AG08395 (cell line): Measurements from ENCODE around the gene SELENOP.

Source experiments
- DNase-seq: peaks from one replicate; pipeline ENCODE4 v3.0.0; 2012; ENCODE audit warnings: mixed read lengths, low spot score

The SELENOP gene

GRCh38 chr5:42798284-42799240 lies 13.1 kb downstream of the SELENOP start:
- no peak for DNase-seq

- no peak for DNase-seq
Observed at GRCh38 chr5:42791151-42791550, 20.5 kb downstream of the SELENOP start.

GRCh38 chr5:42787845-42788244 lies 23.8 kb downstream of the SELENOP start:
- DNase-seq = no peak

GRCh38 chr5:42787073-42787472 lies 24.6 kb downstream of the SELENOP start:
- DNase-seq = no peak

- no peak for DNase-seq
Observed at GRCh38 chr5:42785756-42786155, 25.9 kb downstream of the SELENOP start.

- no peak for DNase-seq
Observed at GRCh38 chr5:42784132-42784531, 27.6 kb downstream of the SELENOP start.

- no peak for DNase-seq
Observed at GRCh38 chr5:42781584-42781983, 30.1 kb downstream of the SELENOP start.

- DNase-seq = no peak
Observed at GRCh38 chr5:42779083-42779482, 32.6 kb downstream of the SELENOP start.

GRCh38 chr5:42772265-42772993 lies 39.3 kb downstream of the SELENOP start:
- no peak for DNase-seq

- DNase-seq = no peak
Observed at GRCh38 chr5:42770003-42770402, 41.7 kb downstream of the SELENOP start.

GRCh38 chr5:42768106-42768504 lies 43.6 kb downstream of the SELENOP start:
- no peak for DNase-seq

GRCh38 chr5:42767491-42768105 lies 44.1 kb downstream of the SELENOP start:
- DNase-seq = peak; percentile 52

- DNase-seq = no peak
Observed at GRCh38 chr5:42761791-42762190, 49.9 kb downstream of the SELENOP start.

GRCh38 chr5:42760426-42760825 lies 51.3 kb downstream of the SELENOP start:
- DNase-seq = no peak

GRCh38 chr5:42759456-42759855 lies 52.2 kb downstream of the SELENOP start:
- no peak for DNase-seq

- peak; percentile 17 for DNase-seq
Observed at GRCh38 chr5:42756606-42757601, 54.8 kb downstream of the SELENOP start, which contains the start of gene CCDC152. TSS of gene CCDC152 (plus strand) at chr5:42756818. CDS start at chr5:42759122, 2,304 bp downstream.

- no peak for DNase-seq
Observed at GRCh38 chr5:42753099-42753498, 58.6 kb downstream of the SELENOP start.

- no peak for DNase-seq
Observed at GRCh38 chr5:42751044-42751443, 60.6 kb downstream of the SELENOP start.

- DNase-seq = no peak
Observed at GRCh38 chr5:42750507-42750906, 61.2 kb downstream of the SELENOP start.
